Esophagus mucosa (tissue), 1 donor: ENCODE measurements around the gene MCAT. TPM values are rescaled to one million over a fixed set of nuclear protein-coding genes. Genes with fewer than 3 reads are reported as not detected.

Source experiments
- ATAC-seq: fragments of 200-7000 bp; cut with Tn5 transposase; one replicate; pipeline ENCODE4 v1.9.1; 2020
- total RNA-seq: library from RNA; stranded (reverse); gene quantifications from one replicate; pipeline ENCODE4 v1.2.4, GENCODE V29; 2023
- donor health status: DM: yes; HTN: yes; CAD: no.

Gene MCAT
- total RNA-seq, 1 donor from 2014 or later = 14.9 TPM

DNA sequence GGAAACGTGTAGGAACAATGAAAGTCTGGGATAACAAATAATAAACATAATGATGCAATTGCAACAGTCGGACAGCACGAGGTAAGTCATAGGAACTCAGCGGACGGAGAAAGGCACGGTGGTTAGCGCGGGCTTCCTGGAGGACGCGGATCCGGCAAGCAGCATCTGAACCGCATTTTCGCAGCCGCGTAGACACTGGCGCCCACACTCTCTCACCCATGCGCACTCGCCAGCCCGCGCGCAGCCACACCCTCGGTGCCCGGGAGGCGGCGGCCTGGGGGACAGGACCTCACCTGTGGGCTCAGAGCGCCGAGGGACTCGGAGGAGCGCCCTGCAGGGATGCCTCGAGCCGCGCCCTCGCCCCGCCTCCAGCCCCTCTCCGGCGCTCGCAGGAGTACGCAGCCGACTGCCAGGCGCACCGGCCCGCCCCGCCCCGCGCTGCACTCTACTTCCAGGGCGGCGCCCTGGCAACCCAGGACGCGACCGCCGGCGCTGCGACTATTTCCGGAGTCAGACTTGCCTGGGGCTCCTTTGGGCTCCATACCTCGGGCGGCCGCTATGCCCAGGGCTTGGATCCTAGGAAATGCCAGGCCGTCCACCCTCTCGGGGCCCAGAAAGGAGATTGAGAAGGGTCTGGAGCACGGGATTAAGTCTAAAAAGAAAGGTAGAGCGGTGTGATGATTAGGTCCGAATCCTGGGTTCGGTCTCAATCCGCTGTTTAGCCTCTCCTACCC is 54.0 kb downstream of the MCAT start, which contains the start of gene TTLL1:
Gene TTLL1 (minus strand): TSS at position 408 of the 734 bp plus-strand sequence. CDS start 13,805 bp downstream, outside the sequence.
- ATAC-seq = peak; percentile 79

DNA sequence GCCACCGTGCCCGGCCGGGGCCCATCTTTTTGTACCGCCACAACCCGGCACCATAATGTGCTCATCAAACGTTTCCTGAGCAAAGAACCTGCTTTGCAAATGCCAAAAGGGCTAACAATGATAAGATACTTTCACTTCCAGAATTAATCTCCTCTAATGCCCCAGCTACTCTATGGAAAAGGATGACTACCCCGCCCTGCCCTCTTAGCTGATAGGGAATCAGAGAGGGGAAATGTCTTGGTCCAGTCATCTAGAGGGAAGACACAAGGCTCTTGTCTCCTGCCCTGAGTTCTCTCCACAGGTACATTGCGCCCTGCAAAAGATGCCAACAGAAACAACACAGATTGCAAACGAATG is 54.6 kb downstream of the MCAT start:
- no peak for ATAC-seq

DNA sequence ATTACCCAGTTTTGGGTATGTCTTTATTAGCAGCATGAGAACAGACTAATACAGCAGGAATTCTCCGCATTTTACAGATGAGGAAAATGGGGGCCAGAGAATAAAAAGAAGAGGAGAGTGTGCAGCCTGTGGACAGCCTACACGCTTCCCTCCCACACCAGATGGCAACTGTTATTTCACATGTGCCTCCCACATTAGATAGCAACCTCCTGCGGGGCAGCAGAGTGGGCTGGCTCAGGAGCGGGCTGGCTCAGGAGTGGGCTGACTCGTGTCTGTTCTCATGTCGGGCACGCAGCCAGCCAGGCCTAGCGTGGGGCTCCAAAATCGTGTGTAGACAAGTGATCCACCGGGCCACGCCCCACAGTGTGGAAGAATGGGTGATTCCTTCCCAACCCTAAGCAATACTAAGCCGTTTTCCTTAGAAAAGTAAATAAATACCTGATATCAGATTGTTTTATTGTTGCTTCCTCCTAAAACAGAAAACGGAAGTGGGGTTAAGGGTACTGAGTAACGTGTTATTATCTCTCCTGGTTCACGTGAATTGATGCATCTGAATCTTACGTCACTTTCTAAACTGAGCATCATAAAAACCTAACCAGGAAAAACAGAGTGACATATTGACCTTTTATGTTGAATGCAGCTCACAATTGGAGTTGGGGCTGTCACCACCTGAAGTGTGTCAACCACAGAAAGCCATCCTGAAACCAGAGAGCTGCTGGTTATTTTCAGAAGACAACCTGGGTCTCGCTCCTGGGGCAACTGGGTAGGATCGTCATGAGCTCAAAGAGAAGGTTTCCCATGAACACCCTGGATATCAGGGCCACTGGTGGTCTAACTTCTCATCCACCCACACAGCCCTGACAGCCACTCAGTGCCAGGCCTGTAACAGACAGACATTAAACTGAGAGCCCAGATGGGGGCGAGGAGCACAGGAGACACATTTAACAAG is 57.3 kb downstream of the MCAT start:
- no peak for ATAC-seq

Other genes with a start within 250 kb of the MCAT start
- gene PACSIN2, start 128.2 kb downstream of the MCAT start, total RNA-seq = 29.7 TPM
- 4.7 TPM for gene TTLL1, start 54.0 kb downstream of the MCAT start, total RNA-seq
- 22.9 TPM for gene BIK, start 32.6 kb downstream of the MCAT start, total RNA-seq
- 435 TPM for gene TSPO, start 8.2 kb upstream of the MCAT start, total RNA-seq
- 120 TPM for gene TTLL12, start 43.7 kb upstream of the MCAT start, total RNA-seq
- 0.80 TPM for gene SCUBE1, start 200.0 kb upstream of the MCAT start, total RNA-seq